D721Med (cell line): Measurements from ENCODE around the gene UMAD1.

Experiments used
- DNase-seq: peaks from one replicate; pipeline ENCODE4 v3.0.0; 2011; ENCODE audit warnings: low spot score; ENCODE audit not compliant: insufficient read length
- FAIRE-seq: peaks from 2 replicates; lab custom pipeline; 2011; peaks lifted over from hg19 to GRCh38; lab: Jason Lieb, UNC
- TF ChIP-seq, protein P1 (sequence below): IDR thresholded peaks from 2 replicates; pipeline ENCODE4 v1.5.1; 2012; ENCODE audit warnings: mild to moderate bottlenecking, control low read depth; ENCODE audit not compliant: insufficient read depth; ENCODE audit errors: missing control alignments

The UMAD1 gene

DNA sequence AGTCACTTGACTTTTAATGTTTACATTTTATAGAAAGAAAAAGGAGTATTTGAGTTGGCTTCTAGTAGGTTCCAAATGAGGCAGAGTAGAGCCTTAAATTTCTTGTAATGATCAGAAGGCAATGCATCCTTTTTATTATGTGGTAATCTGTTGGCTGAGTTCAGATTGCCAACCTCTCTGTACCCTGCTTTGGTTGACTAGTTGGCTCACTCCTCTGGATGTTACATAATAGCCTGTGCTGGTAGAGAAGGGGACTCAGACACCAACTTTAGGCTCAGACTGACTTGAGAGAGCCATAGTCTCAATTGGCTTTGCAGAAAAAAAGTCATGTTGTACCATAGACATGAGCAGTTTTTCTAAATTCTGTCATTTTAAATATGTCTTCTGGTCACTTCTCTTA is 281.3 kb downstream of the UMAD1 start:
- no peak for FAIRE-seq

DNA sequence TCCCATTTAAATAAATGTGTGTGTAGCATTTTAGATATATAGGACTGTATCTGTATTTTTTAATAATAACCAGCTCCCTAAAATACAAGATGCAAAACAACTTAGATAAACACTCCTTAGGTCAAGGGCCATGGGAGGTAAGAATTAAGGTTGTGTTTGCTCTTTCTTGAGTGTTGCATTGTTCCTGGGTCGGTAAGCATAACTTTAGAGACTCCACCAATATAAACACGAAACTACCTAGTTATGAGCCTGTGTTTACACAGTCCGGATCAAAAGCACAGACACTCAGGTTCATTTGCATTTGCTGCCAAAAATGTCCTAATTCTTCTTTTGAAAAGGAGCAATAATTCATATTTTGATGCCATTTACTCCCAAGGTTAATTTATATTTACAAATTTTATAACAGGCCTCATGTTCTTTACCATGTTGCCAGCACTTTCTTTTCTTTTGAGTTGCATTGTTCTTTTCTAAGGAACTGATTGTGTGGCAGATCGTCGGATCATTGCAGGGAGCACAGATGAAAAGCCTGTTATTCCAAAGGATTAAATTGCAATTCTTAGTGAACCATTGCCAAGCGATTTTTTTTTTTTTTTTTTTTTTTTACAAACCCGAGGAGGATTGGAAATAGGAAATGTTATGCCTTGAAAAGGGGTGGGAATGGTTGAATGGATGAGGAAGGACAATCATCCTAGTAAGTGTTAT is 282.3 kb downstream of the UMAD1 start:
- TF ChIP-seq, protein P1, sequence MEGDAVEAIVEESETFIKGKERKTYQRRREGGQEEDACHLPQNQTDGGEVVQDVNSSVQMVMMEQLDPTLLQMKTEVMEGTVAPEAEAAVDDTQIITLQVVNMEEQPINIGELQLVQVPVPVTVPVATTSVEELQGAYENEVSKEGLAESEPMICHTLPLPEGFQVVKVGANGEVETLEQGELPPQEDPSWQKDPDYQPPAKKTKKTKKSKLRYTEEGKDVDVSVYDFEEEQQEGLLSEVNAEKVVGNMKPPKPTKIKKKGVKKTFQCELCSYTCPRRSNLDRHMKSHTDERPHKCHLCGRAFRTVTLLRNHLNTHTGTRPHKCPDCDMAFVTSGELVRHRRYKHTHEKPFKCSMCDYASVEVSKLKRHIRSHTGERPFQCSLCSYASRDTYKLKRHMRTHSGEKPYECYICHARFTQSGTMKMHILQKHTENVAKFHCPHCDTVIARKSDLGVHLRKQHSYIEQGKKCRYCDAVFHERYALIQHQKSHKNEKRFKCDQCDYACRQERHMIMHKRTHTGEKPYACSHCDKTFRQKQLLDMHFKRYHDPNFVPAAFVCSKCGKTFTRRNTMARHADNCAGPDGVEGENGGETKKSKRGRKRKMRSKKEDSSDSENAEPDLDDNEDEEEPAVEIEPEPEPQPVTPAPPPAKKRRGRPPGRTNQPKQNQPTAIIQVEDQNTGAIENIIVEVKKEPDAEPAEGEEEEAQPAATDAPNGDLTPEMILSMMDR, result no peak
- DNase-seq, result no peak
- FAIRE-seq, result no peak

More for the DNA sequence above, 281.3 kb downstream of the UMAD1 start:
- no peak for DNase-seq
- TF ChIP-seq, protein P1, result no peak

DNA sequence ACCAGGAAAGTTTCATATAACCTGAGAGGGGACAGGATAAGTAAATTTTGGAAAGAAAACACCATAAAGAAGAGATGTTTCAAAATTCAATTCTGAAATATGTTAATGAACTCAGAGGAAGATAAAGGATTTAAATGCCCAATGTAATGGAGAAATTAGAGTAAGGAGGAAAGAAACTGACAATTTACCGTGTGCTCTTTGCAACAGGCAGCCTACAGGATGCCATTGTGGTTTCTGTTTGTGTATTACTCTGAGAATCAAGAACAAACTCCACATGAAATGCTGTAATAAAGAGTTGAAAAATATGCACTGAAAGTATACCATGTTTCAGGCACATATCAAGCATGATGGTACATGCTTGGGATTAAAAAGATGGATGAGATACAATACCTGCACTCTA is 283.3 kb downstream of the UMAD1 start:
- DNase-seq (no peak), FAIRE-seq (peak; percentile 16)
- TF ChIP-seq, protein P1, result no peak

DNA sequence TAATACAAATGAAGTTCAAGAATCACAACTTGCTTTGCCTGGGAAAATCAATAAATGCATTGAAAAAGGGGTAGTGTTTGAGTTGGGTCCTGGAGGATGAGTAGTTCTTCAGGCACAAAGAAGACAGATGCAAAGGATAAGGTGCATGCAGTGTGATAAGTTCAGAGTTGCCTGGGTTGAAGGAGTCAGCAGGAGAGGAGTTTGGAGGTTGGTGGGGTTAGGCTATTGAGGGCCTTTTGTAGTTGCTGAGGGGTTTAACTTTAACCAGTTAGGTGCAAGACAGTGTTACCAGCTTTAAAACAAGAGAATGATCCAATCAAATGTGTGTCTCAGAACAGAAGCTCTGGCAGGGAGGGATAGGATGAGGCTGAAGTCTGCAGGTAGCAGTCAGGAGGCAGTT is 283.8 kb downstream of the UMAD1 start:
- FAIRE-seq, result no peak
- TF ChIP-seq, protein P1, result no peak
- no peak for DNase-seq
